ENCODE measurements around the gene CLCN7. TPM values are rescaled to one million over a fixed set of nuclear protein-coding genes. Genes with fewer than 3 reads are reported as not detected.
A peak's percentile ranks its signal among the peaks of the same experiment; 100 is the strongest.

Gene CLCN7
- polyA plus RNA-seq, 3 donors, result 37.4 to 249 (median 56.5) TPM

DNA sequence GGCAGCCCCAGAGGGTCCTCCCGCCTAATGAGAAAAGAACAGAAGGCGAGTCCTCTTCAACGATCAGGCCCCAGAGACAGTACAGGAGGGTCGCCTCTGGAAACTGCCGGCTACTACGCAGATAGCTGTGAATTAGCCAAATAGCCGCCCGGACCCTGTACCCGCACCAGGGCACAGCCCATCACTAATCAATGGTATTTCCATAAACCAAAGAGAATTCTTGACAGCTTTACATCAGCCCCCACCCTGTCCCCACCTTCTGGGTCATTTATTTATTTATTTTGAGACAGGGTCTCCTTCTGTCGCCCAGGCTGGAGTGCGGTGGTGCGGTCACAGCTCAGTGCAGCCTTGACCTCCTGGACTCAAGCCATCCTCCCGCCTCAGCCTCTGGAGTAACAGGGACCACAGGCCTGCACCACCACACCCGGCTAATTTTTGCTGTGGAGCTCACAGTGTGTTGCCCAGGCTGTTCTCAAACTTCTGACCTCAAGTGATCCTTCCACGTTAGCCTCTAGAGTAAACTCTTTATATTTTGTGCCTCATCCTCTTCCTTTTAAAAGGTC, 805 bp upstream of the CLCN7 start:
- Histone ChIP-seq H3K9me3 (replicated peaks in 1 of 2; ENCODE audit: control insufficient read depth in 1 of 2, insufficient read depth in 1 of 2, low read length in 2 of 2) (no peaks in the 10 kb centered on the region), H3K4me1 (ENCODE audit: control insufficient read depth in 1 of 2, insufficient read depth in 2 of 2, low read length in 2 of 2) (peaks cover 54 to 58% of the 10 kb centered on the region in 2 donors), H2AFZ (ENCODE audit: insufficient read depth, low read depth, low read length, poor library complexity, severe bottlenecking) (peak overlapping the region; percentile 90), H4K20me1 (ENCODE audit: insufficient read depth, low read length) (no peaks in the 10 kb centered on the region), H3K27me3 (ENCODE audit: control insufficient read depth in 2 of 2, insufficient read depth in 2 of 2, low read length in 2 of 2) (no peaks in the 10 kb centered on the region), H3K4me3 (replicated peaks in 1 of 3; ENCODE audit: low read depth in 2 of 3, low read length in 3 of 3) (peak overlapping the region; percentile 61 to 81 (median 77)), H3K9ac (ENCODE audit: insufficient read depth, low read length, poor library complexity, severe bottlenecking) (peak overlapping the region; percentile 96), H3K79me2 (ENCODE audit: insufficient read depth, low read length) (peaks cover 53% of the 10 kb centered on the region), H3K4me2 (replicated peaks; ENCODE audit: extremely low read depth, low read length, poor library complexity, severe bottlenecking) (peak overlapping the region; percentile 84), H3K27ac (ENCODE audit: low read depth in 1 of 2, low read length in 2 of 2) (peak overlapping the region; percentile 79 to 99), H3K36me3 (replicated peaks in 1 of 2; ENCODE audit: control insufficient read depth in 1 of 2, insufficient read depth in 2 of 2, low read length in 2 of 2) (no peaks in the 10 kb centered on the region)
- Mint-ChIP-seq H3K27me3 (ENCODE audit: low read depth in 3 of 3) (peaks cover 0 to 4% (median 0%) of the 10 kb centered on the region in 3 donors), H3K27ac (peak overlapping the region; percentile 81 to 93 (median 89)), H3K9me3 (peaks cover 0 to 7% (median 4%) of the 10 kb centered on the region in 7 donors), H3K4me3 (peak overlapping the region; percentile 74 to 91), H3K4me1 (peaks cover 45% of the 10 kb centered on the region), H3K36me3 (peaks cover 4 to 8% of the 10 kb centered on the region in 2 donors)
- intact Hi-C loops (cut with micrococcal nuclease), result loop anchor here in 1 of 2 donors (10.0 kb wide), 2 partner anchors 139 to 299 kb away; partner anchors contain the start of genes CRAMP1, EME2, IFT140 and MRPS34
- TF ChIP-seq, protein P1, sequence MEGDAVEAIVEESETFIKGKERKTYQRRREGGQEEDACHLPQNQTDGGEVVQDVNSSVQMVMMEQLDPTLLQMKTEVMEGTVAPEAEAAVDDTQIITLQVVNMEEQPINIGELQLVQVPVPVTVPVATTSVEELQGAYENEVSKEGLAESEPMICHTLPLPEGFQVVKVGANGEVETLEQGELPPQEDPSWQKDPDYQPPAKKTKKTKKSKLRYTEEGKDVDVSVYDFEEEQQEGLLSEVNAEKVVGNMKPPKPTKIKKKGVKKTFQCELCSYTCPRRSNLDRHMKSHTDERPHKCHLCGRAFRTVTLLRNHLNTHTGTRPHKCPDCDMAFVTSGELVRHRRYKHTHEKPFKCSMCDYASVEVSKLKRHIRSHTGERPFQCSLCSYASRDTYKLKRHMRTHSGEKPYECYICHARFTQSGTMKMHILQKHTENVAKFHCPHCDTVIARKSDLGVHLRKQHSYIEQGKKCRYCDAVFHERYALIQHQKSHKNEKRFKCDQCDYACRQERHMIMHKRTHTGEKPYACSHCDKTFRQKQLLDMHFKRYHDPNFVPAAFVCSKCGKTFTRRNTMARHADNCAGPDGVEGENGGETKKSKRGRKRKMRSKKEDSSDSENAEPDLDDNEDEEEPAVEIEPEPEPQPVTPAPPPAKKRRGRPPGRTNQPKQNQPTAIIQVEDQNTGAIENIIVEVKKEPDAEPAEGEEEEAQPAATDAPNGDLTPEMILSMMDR (IDR thresholded peaks at IDR 0.05), result no peak
- DNase-seq, result no peak
- WGBS (ENCODE audit: insufficient coverage), result 62% methylated on average over 13 of the region's 15 CpGs

DNA sequence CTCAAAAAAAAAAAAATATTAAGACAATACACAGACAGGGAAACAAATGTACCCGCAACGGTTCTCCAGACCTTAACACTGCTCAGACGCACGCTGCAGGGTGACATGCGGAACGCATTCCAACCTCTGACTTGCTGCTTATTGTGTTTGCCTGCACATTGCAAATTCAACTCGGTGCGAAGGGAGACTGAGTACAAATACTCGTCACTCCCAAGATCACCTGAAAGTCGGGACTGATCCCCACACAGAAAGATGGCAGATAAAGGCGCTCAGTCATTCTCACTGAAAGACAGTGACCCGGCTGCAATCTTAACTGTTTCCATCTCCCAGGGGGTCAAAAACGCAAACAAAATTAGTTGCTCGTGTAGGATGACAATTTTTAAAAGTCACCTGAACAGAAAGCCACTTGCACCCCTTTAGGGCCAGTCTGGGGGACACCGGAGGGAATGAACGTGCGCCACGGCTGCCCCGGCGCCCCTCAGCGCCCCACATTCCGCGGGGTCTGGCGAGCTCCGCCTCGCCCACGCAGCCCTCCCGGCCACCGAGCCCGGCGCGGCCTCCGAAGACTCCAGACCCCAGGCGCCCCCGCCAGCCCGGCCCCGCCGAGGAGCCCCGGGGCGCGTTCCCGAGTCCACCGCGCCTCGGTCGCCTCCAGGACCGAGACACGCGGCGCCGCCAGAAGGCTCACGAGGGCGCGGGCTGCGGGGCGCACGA, 589 bp downstream of the CLCN7 start:
- peaks cover 58 to 69% of the 10 kb centered on the region in 2 donors for H3K4me1 ChIP-seq (ENCODE audit: control insufficient read depth in 1 of 2, insufficient read depth in 2 of 2, low read length in 2 of 2)

More for the DNA sequence above, 589 bp downstream of the CLCN7 start:
- Histone ChIP-seq H3K79me2 (ENCODE audit: insufficient read depth, low read length) (peaks cover 66% of the 10 kb centered on the region), H3K9me3 (replicated peaks in 1 of 2; ENCODE audit: control insufficient read depth in 1 of 2, insufficient read depth in 1 of 2, low read length in 2 of 2) (no peaks in the 10 kb centered on the region), H2AFZ (ENCODE audit: insufficient read depth, low read depth, low read length, poor library complexity, severe bottlenecking) (peak overlapping the region; percentile 90), H4K20me1 (ENCODE audit: insufficient read depth, low read length) (peaks cover 3% of the 10 kb centered on the region), H3K4me2 (replicated peaks; ENCODE audit: extremely low read depth, low read length, poor library complexity, severe bottlenecking) (peak overlapping the region; percentile 84), H3K36me3 (replicated peaks in 1 of 2; ENCODE audit: control insufficient read depth in 1 of 2, insufficient read depth in 2 of 2, low read length in 2 of 2) (no peaks in the 10 kb centered on the region), H3K27me3 (ENCODE audit: control insufficient read depth in 2 of 2, insufficient read depth in 2 of 2, low read length in 2 of 2) (no peaks in the 10 kb centered on the region), H3K9ac (ENCODE audit: insufficient read depth, low read length, poor library complexity, severe bottlenecking) (peak overlapping the region; percentile 96), H3K4me3 (replicated peaks in 1 of 3; ENCODE audit: low read depth in 2 of 3, low read length in 3 of 3) (peak overlapping the region; percentile 58 to 81 (median 77)), H3K27ac (ENCODE audit: low read depth in 1 of 2, low read length in 2 of 2) (peak overlapping the region; percentile 17 to 99)
- peaks cover 54% of the 10 kb centered on the region for H3K4me1 Mint-ChIP-seq
- TF ChIP-seq, protein P1 (IDR thresholded peaks at IDR 0.05), result no peak
- H3K9me3 Mint-ChIP-seq, result peaks cover 0 to 7% (median 4%) of the 10 kb centered on the region in 7 donors
- peaks cover 4 to 8% of the 10 kb centered on the region in 2 donors for H3K36me3 Mint-ChIP-seq
- peak overlapping the region; percentile 82 to 93 for H3K4me3 Mint-ChIP-seq
- H3K27me3 Mint-ChIP-seq (ENCODE audit: low read depth in 3 of 3), result peaks cover 0 to 5% (median 0%) of the 10 kb centered on the region in 3 donors
- 11% methylated on average over 57 of the region's 57 CpGs for WGBS (ENCODE audit: insufficient coverage)
- intact Hi-C loops (cut with micrococcal nuclease), result loop anchor here (5.0 to 10.0 kb wide), 4 partner anchors 68 to 301 kb away; partner anchors contain the start of genes CRAMP1 (in 2 of the 2), IFT140 (in 2 of the 2), EME2 (in 1 of the 2) and MRPS34 (in 1 of the 2)
- peak overlapping the region; percentile 64 to 95 (median 90) for H3K27ac Mint-ChIP-seq
- no peak for DNase-seq

All from CD14-positive monocyte (primary cell).